COR-L47 (cell line): ENCODE measurements around the gene LRRC47.

Source experiments
- DNase-seq: peaks from one replicate; lab custom pipeline; 2025; lab: John Stamatoyannopoulos, UW

LRRC47 gene

DNA sequence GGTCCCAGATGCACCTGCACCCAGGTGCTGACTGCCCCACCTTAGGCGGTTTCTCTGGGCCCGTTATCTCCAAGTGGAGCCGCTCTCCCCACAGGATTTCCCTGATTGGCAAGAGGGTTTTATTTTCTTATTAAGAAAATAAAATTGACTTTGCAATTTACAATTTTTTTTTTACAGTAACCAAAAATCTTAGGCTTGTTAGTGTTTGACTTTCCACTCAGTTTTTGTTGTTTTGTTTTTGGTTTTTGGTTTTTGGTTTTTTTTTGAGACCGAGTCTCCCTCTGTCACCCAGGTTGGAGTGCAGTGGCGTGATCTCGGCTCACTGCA is 48.8 kb downstream of the LRRC47 start:
- no peak for DNase-seq

DNA sequence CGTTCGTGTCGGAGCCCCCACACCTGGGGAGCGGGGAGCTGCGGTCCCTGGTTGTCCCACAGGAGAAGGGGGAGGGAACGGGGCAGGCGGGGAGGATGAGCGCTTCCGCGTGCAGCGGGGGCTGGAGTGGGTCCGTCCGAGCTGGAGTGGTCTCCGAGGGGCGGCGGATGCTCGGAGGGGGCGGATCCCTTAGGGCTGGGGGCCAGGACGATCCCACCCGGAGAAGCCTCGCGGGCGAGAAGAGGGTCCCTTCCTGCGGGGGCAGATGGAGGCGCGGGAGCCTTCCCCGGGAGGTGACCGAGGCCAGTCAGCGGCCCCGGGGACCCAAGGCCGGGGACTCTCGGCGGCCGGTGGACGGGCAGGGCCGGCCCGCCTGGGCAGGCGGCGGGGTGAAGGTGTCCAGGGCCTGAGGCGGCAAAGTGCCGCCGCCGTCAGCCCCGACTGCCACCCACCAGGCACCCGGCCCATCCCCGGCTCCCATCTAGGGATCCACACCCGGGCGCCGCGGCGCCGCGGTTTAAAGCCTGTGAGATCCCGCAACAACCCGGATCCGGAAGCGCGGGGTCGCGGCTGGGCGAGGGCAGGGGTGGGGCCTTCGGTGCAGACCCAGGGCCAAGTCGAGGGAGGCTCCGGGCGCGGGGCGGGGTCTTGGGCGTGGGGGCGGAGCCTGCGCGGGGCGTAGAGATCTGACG is 49.3 kb downstream of the LRRC47 start:
- peak; percentile 84 for DNase-seq

DNA sequence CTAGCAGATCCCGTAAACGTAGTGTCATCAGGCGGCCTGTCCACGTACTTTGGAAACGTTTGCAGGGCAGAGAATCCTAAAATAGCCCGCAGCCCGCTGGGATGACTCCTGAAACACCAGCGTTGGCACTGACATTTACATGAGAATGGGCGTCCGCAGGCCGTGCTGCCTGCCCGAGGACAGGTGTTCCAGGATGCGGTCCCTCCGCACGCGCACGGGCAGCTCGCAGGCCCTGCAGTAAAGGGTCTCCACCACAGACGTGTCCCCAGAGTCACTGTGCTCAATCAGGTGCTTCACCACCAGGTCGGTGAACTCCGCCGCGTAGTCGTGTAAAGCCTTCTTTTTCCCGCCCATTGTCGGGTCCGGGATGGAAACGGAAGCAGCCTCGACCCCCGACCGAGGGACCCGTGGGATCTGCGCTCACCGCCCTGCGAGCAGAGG is 49.9 kb downstream of the LRRC47 start:
- peak; percentile 27 for DNase-seq

DNA sequence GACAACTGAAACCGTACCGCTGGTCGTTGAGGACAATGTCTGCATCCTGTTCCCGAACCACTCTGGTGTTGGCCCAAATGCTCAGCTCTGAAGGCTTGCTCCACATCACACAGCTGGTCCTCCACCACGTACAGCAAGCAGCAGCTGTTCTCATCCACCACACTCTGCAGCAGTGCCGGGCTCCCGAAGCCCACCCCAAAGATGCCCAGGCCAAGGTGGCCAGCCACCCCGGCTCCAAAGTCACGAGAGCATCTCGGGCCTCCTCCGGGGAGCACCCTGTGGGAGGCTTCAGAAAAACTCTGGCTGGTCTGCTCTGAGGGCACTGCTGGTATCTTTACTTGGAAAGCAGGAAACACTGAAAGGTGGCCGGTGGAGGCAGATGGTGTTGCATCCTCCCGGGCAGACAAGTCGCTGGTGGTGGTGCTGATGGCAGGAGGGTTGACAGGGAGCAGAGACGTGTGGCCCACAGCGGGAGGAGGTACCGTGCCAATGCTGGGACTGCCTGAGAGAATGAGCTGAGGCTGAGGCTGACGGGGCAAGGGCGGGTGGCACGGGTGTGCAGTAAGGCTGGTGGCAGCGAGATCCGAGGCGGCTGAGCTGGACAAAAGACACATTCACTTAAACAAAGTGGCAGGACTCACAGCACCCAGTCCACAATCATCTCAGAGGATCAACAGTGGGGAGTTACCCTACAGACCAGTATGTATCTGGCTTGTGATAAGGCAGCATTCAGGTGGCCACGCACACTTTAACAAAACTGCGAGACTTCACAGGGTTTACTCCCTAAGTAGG is 50.5 kb downstream of the LRRC47 start:
- DNase-seq, result no peak

DNA sequence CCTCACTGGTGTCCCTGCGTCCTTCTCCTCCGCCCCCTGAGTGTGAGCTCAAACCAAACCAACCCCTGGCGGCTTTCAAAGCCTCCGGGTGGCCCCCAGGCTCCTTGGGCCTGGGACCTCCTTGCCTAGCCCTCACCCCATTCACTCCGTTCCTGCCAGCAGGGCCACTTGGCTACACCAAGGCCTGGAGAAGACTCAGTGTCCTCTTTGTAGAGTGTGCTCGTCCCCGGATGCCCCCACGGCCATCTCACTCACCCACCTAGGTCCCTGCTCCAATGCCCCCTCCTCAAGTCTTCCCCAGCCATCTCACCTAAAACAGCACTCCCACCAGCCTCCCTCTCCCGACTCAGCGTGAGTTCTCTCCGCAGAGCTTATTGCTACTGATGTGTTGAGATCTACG is 51.2 kb downstream of the LRRC47 start:
- DNase-seq, result no peak

DNA sequence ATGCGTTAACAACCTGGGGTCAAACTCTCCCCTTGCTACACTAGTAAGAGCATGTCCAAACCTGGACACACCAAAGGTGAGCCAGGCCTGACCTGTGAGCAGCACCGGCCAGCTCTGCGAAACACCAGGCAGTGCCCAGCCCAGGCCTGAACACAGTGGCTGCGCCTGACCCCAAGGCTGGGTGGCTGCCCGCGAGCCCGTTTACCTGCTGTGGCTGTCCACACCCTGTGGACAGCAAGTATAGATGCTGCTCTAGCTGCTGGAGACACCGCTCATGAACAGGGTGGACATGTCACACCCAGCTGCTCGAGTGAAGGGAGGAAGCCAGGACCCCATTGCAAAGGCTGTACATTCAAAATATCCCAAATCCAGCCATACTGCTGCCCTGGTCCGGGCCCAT is 51.7 kb downstream of the LRRC47 start:
- no peak for DNase-seq

DNA sequence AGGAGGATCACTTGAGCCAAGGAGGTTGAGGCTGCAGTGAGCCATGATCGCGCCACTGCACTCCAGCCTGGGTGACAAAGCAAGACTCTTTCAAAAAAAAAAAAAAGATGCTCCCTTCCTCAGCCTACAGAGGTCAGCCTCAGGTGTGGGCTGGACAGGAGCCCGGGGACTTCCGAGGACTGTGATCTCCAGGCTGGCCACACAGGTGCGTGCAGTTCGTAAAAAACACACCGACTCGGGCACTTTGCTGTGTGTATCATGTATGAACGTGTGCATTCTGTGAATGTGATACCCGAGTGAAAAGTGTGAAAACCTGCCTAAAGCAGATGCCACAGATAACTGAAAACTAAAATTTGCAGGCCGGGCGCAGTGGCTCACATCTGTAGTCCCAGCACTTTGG is 52.5 kb downstream of the LRRC47 start:
- no peak for DNase-seq

DNA sequence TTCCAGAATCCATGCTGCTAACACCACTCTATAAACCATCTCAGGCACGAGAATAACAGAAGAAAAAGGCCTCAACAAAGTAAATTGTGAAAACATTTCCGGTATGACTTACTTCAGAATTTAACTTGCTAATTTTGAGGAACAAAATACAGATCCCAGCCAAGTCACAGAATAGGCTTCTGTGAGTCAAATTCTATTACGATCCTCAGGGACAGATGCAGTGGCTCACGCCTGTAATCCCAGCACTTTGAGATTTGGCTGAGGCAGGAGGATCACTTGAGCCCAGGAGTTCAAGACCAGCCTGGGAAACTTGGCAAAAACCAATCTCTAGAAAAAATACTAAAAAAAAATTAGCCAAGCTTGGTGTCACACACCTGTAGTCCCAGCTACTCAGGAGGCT is 52.9 kb downstream of the LRRC47 start:
- no peak for DNase-seq

DNA sequence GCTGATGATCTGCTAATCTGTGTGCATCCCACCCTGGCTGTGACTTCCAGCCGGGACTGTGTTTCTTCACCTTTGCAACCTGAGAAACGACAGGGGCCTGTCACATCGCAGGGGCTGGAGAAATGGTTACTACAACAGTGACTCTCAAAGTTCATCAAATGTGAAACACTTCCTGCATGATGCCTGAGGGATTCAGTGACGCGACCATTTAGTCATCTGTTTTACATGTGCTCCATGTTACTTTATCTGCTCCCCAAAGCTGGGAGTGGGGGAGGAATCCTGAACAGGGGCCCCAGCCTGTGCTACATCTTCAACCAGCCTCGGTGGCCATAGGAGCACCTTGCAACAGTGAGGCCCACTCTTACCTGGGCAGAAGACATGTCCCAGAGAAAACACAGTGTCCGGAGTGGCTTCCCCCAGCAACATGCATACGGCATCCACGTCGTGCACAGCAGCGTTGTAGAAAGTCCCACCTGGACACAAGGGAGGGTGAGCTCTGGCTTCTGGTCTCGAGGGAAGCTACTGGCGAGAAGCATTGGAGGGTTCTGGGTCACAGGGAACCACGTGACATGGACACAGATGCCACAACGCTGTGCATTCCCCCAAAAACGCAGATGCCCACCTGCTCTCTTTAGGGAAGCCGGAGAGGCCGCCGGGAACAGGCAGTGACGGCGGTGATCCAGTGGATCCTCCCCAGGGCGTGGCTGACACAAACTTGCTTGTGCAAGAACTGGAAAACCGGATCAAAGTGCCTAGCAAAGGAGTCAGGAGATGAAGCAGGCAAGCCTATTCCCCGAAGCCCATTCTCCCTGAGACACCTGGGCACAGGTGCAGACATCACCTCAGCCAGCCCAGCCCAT is 53.6 kb downstream of the LRRC47 start:
- DNase-seq, result no peak

DNA sequence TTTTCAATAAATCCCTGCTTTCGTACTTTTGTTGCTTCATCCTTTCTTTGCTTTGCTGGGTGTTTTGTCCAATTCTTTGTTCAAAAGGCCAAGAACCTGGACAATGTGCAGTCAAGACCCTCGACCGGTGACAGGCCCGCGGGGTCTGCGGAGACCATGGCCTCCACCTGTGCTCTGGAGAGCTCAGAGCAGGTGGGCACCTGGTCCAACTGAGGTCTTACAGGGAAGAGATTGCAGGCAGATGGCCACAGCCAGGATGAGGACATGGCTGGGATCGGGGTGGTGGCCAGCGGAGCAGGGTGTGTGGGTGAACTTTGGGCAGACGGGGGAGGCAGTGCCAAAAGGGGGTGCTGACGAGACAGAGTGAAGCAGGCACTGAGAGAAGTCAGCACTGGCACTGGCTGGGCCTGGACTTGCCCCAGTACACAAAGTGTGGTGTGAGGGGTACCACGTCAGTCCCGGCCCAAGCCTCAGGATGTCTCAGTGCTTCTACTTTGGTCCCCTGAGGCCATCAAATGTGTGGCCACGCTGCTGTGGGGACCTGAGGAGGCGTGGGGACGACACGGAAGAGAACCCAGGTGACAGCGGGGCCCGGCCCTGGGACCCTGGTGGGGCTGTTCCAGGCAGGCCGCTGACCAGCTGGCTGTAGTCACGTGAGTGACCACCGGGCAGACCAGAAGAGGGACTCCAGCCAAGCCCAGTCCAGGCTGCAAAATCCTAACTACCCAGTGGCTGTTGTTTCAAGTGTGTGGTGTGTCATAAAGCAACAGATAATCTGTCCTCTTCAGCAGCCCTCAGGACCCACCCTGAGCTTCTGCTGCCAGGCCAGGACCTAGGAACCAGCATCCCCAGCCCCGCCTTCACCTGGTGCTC is 54.5 kb downstream of the LRRC47 start:
- DNase-seq, result no peak

DNA sequence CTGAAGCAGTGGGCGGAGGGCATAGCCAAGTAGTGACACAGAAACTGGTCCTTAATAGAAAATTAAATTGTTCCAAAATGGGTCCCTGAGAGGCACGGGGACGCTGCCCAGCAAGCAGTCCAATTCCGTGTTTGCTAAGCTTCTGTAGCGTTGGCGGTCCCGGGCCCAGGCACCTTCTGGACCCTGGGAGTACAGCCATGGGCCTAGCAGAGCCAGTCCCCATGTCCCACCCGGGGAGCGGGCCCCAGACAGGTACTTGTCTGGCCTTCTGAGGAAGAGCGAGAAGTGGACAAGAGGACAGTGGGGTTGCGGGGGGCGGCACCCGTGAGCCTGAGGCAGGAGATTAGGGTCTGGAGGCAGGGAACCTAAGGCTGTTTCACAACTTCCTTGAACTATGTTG is 55.5 kb downstream of the LRRC47 start:
- no peak for DNase-seq

DNA sequence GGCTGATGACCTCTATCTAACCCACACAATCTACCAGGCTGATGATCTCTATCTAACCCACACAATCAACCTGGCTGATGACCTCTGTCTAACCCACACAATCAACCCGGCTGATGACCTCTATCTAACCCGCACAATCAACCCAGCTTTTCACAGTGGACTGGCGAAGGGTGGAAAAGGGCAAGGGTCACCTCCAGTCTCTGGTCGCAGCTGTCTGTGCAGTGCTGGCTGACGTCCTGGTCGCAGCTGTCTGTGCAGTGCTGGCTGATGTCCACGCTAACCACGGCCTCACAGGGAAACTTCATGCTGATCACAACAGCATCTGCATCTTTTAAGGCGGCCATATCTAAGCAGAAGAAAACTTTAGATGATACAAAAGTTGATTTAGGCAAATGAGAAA is 56.3 kb downstream of the LRRC47 start:
- no peak for DNase-seq

DNA sequence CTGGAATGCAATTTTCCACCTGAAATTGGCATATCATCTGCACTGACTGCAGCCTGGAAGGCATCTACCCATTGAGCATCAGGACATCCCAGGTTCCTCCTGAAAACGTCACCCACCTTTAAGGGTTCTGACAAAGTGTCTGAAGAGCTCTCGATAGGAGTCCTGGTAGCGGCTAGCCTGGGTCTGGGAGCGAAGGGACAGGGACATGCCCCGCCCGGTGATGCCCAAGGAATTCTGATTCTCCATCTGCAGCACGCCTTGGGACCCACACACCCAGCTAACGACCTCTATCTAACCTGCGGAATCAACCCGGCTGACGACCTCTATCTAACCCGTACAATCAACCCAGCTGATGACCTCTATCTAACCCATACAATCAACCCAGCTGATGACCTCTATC is 57.4 kb downstream of the LRRC47 start:
- no peak for DNase-seq

DNA sequence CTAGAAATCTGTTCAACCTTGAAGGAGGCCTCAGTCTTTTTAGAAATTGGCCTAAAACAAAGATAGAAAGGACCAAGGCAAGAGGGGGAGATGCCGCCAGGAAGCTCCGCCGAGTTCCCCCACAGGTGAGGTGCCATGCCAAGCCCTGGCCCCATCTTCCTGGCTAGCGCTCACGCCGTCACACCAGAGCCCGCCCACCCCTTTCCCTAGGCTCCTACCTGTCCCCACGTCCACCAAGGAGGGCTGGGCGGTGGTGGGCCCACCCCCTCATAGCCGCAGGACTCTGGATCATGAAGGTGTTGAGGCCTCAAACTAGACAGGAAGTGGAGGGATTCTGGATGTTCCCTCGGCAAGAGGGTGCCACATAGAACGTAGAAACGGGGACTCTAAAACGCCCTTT is 59.6 kb downstream of the LRRC47 start:
- DNase-seq, result no peak

DNA sequence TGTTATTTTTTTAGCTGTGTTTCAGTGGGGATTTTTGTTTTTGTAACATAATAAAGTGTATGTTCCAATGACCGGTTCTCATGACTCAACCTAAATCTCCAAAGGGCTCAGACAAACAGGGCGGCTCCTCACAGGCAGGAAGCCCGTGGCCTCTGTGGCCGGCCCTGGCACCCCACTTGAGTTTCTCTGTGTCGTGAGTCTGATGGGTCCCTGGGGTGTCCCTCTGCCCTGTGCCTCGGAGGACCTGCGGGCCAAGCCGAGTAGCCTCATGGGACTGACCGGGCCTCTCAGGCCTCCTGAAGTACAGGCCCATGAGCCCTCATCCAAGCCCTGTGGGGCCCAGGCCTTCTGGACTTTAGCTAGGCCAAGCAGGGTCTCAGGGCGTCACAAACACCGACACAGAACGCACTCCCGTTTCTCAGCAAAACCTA is 60.2 kb downstream of the LRRC47 start:
- no peak for DNase-seq

DNA sequence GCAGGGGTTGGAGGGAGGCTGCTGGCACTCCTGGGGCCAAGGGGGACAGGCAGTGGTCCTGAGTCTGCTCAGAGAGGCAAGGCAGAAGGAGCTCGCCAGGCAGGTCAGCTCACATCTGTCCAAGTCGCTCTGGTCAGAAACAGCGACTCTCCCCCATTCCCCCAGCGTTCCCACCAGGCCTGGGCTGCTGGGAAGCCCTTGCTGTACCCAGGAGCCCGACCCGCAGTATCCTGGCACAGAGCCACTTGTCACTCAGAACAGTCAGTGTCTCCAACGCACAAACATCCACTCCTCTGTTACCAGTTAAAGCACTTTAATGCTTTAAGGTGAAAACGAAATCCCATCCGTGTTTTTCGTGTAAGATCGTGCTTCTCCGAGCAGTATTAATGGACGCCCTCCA is 60.6 kb downstream of the LRRC47 start:
- DNase-seq, result no peak

DNA sequence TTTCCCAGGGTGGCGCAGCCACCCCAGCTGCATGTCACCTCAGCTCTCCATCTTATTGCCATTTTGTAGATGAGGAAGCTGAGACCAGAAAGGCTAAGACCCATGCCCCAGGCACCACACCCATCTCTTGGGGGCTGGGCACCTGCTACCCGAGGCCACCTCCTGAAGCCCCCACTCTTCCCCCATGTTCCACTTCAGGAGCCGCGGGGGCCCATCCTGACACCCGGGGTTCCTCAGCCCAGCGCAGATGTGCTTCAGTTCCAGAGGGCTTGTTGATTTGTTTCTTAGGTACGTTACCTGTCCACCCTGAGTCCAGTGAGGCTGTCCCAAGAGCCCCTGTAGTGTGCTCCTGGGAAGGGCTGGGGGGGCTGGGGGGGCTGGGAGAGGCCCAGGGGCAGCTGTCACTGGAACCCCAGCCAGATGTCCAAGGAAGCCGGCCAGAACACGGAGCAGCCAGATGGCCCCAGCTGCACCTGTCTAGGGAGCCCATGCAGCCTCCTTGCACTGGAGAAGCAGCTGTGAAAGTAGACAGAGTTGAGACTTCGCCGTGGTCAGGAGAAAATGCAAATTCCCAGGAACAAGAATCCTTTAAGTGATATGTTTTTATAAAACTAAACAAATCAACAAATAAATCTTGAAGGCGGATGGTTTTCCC is 61.1 kb downstream of the LRRC47 start:
- DNase-seq, result no peak

DNA sequence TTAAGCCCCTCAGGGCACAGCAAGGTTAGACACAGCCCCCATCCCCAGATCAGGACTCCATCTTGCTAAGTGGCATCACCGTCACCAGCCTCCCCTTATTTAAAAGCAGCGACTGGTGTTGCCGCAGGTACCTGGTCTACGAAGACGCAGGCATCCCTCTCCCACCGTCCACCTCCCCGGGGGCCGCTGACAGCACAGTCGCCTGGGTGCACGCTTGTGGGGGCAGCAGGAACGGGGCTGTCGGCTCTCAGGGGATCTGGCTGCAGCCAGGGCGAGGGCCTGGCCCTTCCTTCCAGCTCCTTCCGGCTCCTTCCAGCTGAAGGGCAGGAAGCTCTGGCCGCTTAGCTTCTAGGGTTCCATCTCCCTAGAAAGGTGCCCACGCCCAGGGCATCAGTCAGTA is 61.7 kb downstream of the LRRC47 start:
- no peak for DNase-seq

DNA sequence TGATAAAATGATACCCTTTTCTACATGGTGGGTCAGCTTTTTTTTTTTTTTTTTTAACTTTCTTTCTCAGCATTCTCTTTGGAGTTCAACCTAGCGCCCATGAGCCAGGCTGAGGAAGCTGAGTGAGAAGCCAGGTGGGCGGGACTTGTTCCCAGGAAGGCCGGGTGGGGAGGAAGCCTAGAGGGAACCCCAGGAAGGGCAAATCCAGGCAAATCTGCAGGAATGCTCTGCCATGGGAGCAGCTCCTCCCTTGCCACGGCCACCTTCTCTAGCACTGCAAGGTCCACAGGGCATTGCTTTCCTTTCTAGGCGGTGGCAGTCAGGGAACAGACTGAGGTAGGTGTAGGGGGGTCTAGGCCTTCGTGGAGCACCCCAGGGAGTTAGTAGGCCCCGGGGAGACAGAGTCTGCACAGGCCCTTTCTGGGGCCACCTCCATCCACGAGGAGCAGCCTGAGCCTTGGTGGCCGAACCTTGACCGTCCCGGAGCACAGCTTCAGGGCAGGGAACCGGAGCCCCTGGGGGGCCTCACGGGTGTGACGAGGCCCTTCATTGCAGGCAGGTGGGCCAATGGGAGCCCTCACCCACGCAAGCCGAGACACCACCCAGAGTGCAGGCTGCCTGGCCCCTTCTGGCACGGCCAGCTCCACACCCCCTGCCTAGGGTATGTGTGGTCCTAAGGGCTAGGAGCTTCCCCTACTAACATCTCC is 62.3 kb downstream of the LRRC47 start:
- no peak for DNase-seq

DNA sequence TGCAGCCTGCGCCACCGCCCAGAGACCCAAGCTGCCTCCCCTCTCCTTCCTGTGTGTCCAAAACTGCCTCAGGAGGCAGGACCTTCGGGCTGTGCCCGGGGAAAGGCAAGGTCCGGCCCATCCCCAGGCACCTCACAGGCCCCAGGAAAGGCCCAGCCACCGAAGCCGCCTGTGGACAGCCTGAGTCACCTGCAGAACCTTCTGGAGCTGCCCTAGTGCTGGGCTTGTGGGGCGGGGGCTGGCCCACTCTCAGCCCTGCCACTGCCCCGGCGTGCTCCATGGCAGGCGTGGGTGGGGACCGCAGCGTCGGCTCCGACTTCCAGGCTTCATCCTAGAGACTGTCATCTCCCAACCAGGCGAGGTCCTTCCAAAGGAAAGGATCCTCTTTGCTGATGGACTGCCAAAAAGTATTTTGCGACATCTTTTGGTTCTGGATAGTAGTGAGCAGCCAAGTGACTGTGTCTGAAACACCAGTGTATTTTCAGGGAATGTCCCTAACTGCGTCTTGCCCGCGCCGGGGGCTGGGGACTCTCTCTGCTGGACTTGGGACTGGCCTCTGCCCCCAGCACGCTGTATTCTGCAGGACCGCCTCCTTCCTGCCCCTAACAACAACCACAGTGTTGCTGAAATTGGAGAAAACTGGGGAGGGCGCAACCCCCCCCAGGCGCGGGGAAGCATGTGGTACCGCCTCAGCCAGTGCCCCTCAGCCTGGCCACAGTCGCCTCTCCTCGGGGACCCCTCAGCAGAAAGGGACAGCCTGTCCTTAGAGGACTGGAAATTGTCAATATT is 63.0 kb downstream of the LRRC47 start:
- no peak for DNase-seq
